ENCODE results near the gene TAS1R1. TPM values are rescaled to one million over a fixed set of nuclear protein-coding genes. Genes with fewer than 3 reads are reported as not detected.

Gene TAS1R1
- total and polyA plus RNA-seq, 4 experiments from 2014 or later = not detected

DNA sequence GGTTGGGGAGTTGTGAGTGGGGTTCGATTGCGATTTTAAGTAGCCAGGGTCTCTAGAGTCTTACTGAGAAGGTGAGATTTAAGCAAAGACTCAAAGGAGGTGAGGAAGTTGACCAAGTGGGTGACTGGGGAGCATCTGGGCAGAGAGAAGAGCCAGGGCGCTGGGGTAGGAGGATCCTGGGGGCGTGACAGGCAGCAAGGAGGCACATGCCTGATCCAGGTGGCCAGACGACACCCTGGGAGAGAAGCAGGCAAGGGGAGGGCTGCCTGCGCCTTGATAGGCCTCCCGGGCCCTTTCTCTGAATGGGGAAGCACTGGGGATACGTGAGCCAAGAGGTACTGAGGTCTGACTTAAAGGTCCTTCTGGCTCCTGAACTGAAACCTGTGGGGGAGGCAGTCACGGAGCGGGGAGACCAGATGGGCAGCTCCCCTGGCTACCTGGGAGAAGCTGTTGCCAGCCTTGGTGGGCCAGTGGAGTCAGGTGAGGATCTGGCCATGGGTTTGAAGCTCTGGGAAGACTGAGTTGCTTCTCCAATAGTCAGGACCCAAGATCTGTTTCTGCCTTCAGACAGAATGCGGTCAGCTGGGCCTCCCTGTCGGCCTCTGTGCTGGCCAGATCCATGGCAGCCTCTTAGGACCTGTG, 30.1 kb downstream of the TAS1R1 start:
- intact Hi-C loops (cut with micrococcal nuclease) = no loop called here
- H3K4me1 Mint-ChIP-seq = peaks cover 20 to 50% (median 32%) of the 10 kb centered on the region in 4 donors
- H3K9me3 Mint-ChIP-seq = no peaks in the 10 kb centered on the region
- no peak for DNase-seq
- no peak overlapping the region for H3K27ac ChIP-seq (ENCODE audit: low read depth, low read length)
- H3K27me3 ChIP-seq (ENCODE audit: insufficient read depth, low read length) = no peaks in the 10 kb centered on the region
- H3K4me3 Mint-ChIP-seq = no peak overlapping the region
- ChIA-PET CTCF (ENCODE audit: partially characterized antibody) (no interaction called here), POLR2A (ENCODE audit: partially characterized antibody) (interaction anchor here (0.6 to 13.0 kb wide), 2 partner anchors 15 to 46 kb away, joined by 4 to 273 read pairs; partner anchors contain the start of gene KLHL21)
- no peaks in the 10 kb centered on the region for H3K9me3 ChIP-seq (ENCODE audit: control insufficient read depth in 1 of 2, low read length in 2 of 2)
- H3K4me3 ChIP-seq (ENCODE audit: low read length in 2 of 2) = no peak overlapping the region
- no peaks in the 10 kb centered on the region for H3K27me3 Mint-ChIP-seq
- peaks cover 16% of the 10 kb centered on the region for H3K36me3 ChIP-seq (ENCODE audit: insufficient read depth, low read length)
- H3K36me3 Mint-ChIP-seq = peaks cover 0 to 21% of the 10 kb centered on the region in 2 donors
- H3K27ac Mint-ChIP-seq = peak overlapping the region; percentile 11 to 85 (median 55)
- peaks cover 31% of the 10 kb centered on the region for H3K4me1 ChIP-seq (ENCODE audit: insufficient read depth, low read length)

DNA sequence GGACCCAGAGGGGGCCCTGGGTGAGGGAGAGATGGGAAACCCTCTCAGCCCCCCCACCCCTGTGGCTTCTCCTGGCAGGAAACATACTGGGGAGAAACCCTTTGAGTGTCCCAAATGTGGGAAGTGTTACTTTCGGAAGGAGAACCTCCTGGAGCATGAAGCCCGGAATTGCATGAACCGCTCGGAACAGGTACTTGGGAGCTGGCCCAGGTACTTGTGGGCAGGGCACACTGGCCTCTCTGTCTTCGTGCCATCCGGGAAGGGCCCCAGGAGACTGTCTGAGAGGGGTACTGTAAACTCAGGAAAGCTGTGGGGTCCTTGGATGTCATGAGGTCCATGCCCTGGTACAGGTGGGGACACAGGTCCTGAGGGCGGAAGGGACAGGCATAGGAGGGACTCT, 30.7 kb downstream of the TAS1R1 start:
- peaks cover 15 to 44% (median 29%) of the 10 kb centered on the region in 4 donors for H3K4me1 Mint-ChIP-seq
- ChIA-PET CTCF (ENCODE audit: partially characterized antibody) (no interaction called here), POLR2A (ENCODE audit: partially characterized antibody) (interaction anchor here (0.6 to 13.0 kb wide), 2 partner anchors 15 to 46 kb away, joined by 4 to 273 read pairs; partner anchors contain the start of gene KLHL21)
- no peak for DNase-seq
- no peaks in the 10 kb centered on the region for H3K27me3 Mint-ChIP-seq
- no peaks in the 10 kb centered on the region for H3K9me3 ChIP-seq (ENCODE audit: control insufficient read depth in 1 of 2, low read length in 2 of 2)
- H3K36me3 Mint-ChIP-seq = peaks cover 0 to 28% of the 10 kb centered on the region in 2 donors
- no peaks in the 10 kb centered on the region for H3K9me3 Mint-ChIP-seq
- no peak overlapping the region for H3K27ac ChIP-seq (ENCODE audit: low read depth, low read length)
- intact Hi-C loops (cut with micrococcal nuclease) = no loop called here
- no peak overlapping the region for H3K4me3 ChIP-seq (ENCODE audit: low read length in 2 of 2)
- peaks cover 22% of the 10 kb centered on the region for H3K36me3 ChIP-seq (ENCODE audit: insufficient read depth, low read length)
- H3K27me3 ChIP-seq (ENCODE audit: insufficient read depth, low read length) = no peaks in the 10 kb centered on the region
- peaks cover 25% of the 10 kb centered on the region for H3K4me1 ChIP-seq (ENCODE audit: insufficient read depth, low read length)
- H3K27ac Mint-ChIP-seq = no peak overlapping the region
- no peak overlapping the region for H3K4me3 Mint-ChIP-seq

DNA sequence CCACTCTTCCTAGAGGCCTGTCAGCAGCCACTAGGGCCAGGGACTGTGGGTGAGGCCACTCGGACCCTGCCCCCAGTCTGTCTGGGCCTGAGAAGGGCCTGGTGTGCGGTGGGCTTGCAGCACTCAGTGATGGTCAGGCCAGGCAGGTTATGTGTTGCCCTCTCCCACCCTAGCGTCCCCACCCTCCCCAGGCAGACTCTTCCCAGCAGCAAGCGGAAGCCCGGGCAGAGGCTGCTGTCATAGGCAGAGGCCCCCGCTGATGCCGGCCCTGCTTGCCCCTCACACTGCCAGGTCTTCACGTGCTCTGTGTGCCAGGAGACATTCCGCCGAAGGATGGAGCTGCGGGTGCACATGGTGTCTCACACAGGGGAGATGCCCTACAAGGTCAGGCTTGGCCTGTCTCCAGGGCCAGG, 31.3 kb downstream of the TAS1R1 start:
- no peaks in the 10 kb centered on the region for H3K27me3 Mint-ChIP-seq
- H3K4me1 ChIP-seq (ENCODE audit: insufficient read depth, low read length) = peaks cover 25% of the 10 kb centered on the region
- POLR2A ChIA-PET (ENCODE audit: partially characterized antibody) = interaction anchor here (1.1 to 13.0 kb wide), 2 partner anchors 14 to 323 kb away, joined by 3 to 273 read pairs; partner anchors contain the start of gene KLHL21
- H3K9me3 ChIP-seq (ENCODE audit: control insufficient read depth in 1 of 2, low read length in 2 of 2) = no peaks in the 10 kb centered on the region
- CTCF ChIA-PET (ENCODE audit: partially characterized antibody) = no interaction called here
- H3K36me3 ChIP-seq (ENCODE audit: insufficient read depth, low read length) = peaks cover 23% of the 10 kb centered on the region
- H3K9me3 Mint-ChIP-seq = no peaks in the 10 kb centered on the region
- H3K27ac Mint-ChIP-seq = peak overlapping the region in 1 of 7 donors; percentile 21
- peaks cover 0 to 29% of the 10 kb centered on the region in 2 donors for H3K36me3 Mint-ChIP-seq
- H3K4me1 Mint-ChIP-seq = peaks cover 13 to 44% (median 27%) of the 10 kb centered on the region in 4 donors
- H3K4me3 Mint-ChIP-seq = no peak overlapping the region
- no peaks in the 10 kb centered on the region for H3K27me3 ChIP-seq (ENCODE audit: insufficient read depth, low read length)
- intact Hi-C loops (cut with micrococcal nuclease) = no loop called here
- H3K4me3 ChIP-seq (ENCODE audit: low read length in 2 of 2) = no peak overlapping the region
- H3K27ac ChIP-seq (ENCODE audit: low read depth, low read length) = no peak overlapping the region
- no peak for DNase-seq

DNA sequence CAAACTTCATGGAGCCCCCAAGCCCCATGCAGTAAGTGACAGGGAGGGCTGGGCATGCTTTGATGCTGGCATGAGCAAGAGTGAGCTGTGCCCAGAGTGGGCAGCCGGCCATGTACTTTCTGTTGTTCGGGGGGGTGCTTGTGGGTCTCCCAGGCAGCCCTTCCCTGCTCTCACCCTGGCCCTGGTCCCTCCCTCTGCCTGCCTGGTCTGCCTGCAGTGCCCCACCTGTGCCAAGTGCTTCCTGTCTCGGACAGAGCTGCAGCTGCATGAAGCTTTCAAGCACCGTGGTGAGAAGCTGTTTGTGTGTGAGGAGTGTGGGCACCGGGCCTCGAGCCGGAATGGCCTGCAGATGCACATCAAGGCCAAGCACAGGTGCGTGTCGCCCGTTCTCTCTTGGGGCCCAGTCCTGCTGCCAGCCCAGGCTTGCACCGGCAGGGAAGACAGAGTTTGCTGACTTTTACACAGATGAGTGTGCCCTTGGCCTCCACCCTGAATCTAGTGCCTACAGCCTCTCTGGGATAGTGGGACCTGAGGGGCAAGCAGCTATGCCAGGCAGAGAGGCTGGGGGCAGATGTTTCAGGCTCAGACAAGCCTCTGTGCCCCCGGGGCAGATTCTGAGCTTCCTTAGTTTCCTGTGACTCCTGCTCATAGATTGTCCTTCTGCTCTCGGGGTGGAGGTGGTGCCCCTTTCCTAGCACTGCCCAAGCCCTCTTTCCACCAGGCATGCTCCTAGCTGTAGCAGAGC, 32.3 kb downstream of the TAS1R1 start:
- POLR2A ChIA-PET (ENCODE audit: partially characterized antibody) = interaction anchor here (1.1 to 13.0 kb wide), 2 partner anchors 13 to 324 kb away, joined by 3 to 273 read pairs; partner anchors contain the start of gene KLHL21
- Mint-ChIP-seq H3K9me3 (no peaks in the 10 kb centered on the region), H3K27ac (peak overlapping the region; percentile 52 to 87 (median 71)), H3K36me3 (peaks cover 0 to 29% of the 10 kb centered on the region in 2 donors), H3K4me3 (peak overlapping the region in 1 of 8 donors; percentile 4), H3K27me3 (no peaks in the 10 kb centered on the region), H3K4me1 (peaks cover 9 to 40% (median 22%) of the 10 kb centered on the region in 4 donors)
- intact Hi-C loops (cut with micrococcal nuclease) = no loop called here
- Histone ChIP-seq H3K27ac (ENCODE audit: low read depth, low read length) (no peak overlapping the region), H3K9me3 (ENCODE audit: control insufficient read depth in 1 of 2, low read length in 2 of 2) (no peaks in the 10 kb centered on the region), H3K4me3 (ENCODE audit: low read length in 2 of 2) (no peak overlapping the region), H3K4me1 (ENCODE audit: insufficient read depth, low read length) (peaks cover 24% of the 10 kb centered on the region), H3K36me3 (ENCODE audit: insufficient read depth, low read length) (peaks cover 23% of the 10 kb centered on the region), H3K27me3 (ENCODE audit: insufficient read depth, low read length) (no peaks in the 10 kb centered on the region)
- CTCF ChIA-PET (ENCODE audit: partially characterized antibody) = interaction anchor here (1.2 kb wide), 1 partner anchor 31 kb away, joined by 3 read pairs; no protein-coding TSS in a partner anchor
- DNase-seq = no peak

DNA sequence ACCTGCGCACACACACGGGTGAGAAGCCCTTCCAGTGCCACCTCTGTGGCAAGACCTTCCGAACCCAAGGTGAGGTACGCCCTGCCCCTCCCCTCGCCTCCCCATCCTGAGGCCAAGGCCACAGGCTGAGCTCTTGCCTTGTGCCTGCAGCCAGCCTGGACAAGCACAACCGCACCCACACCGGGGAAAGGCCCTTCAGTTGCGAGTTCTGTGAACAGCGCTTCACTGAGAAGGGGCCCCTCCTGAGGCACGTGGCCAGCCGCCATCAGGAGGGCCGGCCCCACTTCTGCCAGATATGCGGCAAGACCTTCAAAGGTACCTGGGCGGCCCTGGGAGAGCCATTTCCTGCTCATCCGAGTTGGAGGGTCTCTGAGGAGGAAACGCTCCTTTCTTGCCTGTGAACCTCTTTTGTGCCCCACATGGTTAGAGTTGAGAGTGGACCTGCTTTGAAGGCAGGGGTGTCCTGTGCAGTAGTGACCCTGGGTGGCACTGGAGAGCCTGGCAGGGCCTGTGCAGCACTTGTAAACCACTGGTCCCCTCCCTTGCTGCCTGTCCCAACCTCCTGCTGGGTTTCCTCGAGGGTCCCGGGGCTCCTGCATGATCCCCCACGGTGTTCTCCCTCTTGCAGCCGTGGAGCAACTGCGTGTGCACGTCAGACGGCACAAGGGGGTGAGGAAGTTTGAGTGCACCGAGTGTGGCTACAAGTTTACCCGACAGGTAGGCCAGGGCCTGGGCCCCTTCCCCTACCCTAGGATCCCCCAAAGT, 33.2 kb downstream of the TAS1R1 start:
- peaks cover 8 to 38% (median 20%) of the 10 kb centered on the region in 4 donors for H3K4me1 Mint-ChIP-seq
- peak overlapping the region in 1 of 8 donors; percentile 4 for H3K4me3 Mint-ChIP-seq

DNA sequence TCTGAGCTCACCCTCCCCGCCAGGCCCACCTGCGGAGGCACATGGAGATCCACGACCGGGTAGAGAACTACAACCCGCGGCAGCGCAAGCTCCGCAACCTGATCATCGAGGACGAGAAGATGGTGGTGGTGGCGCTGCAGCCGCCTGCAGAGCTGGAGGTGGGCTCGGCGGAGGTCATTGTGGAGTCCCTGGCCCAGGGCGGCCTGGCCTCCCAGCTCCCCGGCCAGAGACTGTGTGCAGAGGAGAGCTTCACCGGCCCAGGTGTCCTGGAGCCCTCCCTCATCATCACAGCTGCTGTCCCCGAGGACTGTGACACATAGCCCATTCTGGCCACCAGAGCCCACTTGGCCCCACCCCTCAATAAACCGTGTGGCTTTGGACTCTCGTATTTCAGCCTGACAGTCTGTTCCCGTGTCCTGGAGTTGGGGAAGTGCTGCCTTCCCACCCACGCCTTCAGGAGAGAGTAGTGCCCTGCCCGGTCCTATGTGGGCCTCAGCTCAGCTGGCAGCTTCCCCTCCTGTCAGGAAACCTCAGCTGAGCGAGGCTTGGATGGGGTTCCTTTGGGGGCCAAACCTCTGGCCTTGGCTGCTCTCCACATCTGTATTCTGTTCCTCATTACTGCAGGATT, 33.9 kb downstream of the TAS1R1 start:
- Mint-ChIP-seq H3K36me3 (peaks cover 3 to 36% of the 10 kb centered on the region in 2 donors), H3K4me1 (peaks cover 8 to 41% (median 20%) of the 10 kb centered on the region in 4 donors), H3K27me3 (no peaks in the 10 kb centered on the region), H3K27ac (peak overlapping the region in 3 of 7 donors; percentile 12 to 75 (median 72)), H3K4me3 (no peak overlapping the region), H3K9me3 (no peaks in the 10 kb centered on the region)
- DNase-seq = no peak
- Histone ChIP-seq H3K36me3 (ENCODE audit: insufficient read depth, low read length) (peaks cover 39% of the 10 kb centered on the region), H3K9me3 (ENCODE audit: control insufficient read depth in 1 of 2, low read length in 2 of 2) (no peaks in the 10 kb centered on the region), H3K27ac (ENCODE audit: low read depth, low read length) (no peak overlapping the region), H3K27me3 (ENCODE audit: insufficient read depth, low read length) (no peaks in the 10 kb centered on the region), H3K4me3 (ENCODE audit: low read length in 2 of 2) (no peak overlapping the region), H3K4me1 (ENCODE audit: insufficient read depth, low read length) (peaks cover 27% of the 10 kb centered on the region)
- intact Hi-C loops (cut with micrococcal nuclease) = no loop called here
- ChIA-PET CTCF (ENCODE audit: partially characterized antibody) (interaction anchor here (1.2 to 1.4 kb wide), 4 partner anchors 8 to 34 kb away, joined by 3 to 4 read pairs (median 4); partner anchors contain the start of gene TAS1R1), POLR2A (ENCODE audit: partially characterized antibody) (interaction anchor here (0.6 to 13.0 kb wide), 4 partner anchors 9 to 33 kb away, joined by 3 to 273 read pairs (median 6); partner anchors contain the start of genes KLHL21 and ZBTB48)

More for the DNA sequence above, 33.2 kb downstream of the TAS1R1 start:
- DNase-seq = no peak
- peaks cover 0 to 29% of the 10 kb centered on the region in 2 donors for H3K36me3 Mint-ChIP-seq
- CTCF ChIA-PET (ENCODE audit: partially characterized antibody) = interaction anchor here (1.2 to 1.4 kb wide), 4 partner anchors 10 to 33 kb away, joined by 3 to 4 read pairs (median 4); partner anchors contain the start of gene TAS1R1
- POLR2A ChIA-PET (ENCODE audit: partially characterized antibody) = interaction anchor here (0.6 to 13.0 kb wide), 3 partner anchors 8 to 34 kb away, joined by 3 to 273 read pairs (median 8); partner anchors contain the start of genes KLHL21 and ZBTB48
- intact Hi-C loops (cut with micrococcal nuclease) = no loop called here
- Histone ChIP-seq H3K36me3 (ENCODE audit: insufficient read depth, low read length) (peaks cover 32% of the 10 kb centered on the region), H3K27ac (ENCODE audit: low read depth, low read length) (no peak overlapping the region), H3K9me3 (ENCODE audit: control insufficient read depth in 1 of 2, low read length in 2 of 2) (no peaks in the 10 kb centered on the region), H3K27me3 (ENCODE audit: insufficient read depth, low read length) (no peaks in the 10 kb centered on the region), H3K4me1 (ENCODE audit: insufficient read depth, low read length) (peaks cover 27% of the 10 kb centered on the region), H3K4me3 (ENCODE audit: low read length in 2 of 2) (no peak overlapping the region)
- no peaks in the 10 kb centered on the region for H3K27me3 Mint-ChIP-seq
- H3K9me3 Mint-ChIP-seq = no peaks in the 10 kb centered on the region
- peak overlapping the region in 4 of 7 donors; percentile 64 to 84 (median 72) for H3K27ac Mint-ChIP-seq
